ENCODE results near the gene COPS4. TPM values are rescaled to one million over a fixed set of nuclear protein-coding genes. Genes with fewer than 3 reads are reported as not detected.

The COPS4 gene
- total and polyA plus RNA-seq, 2 of the 8 experiments (the other 6 are each of a cell fraction or from before 2014, with no cell fraction given), result 14.9 to 28.3 TPM

GRCh38 chr4:83019794-83020494, 15.0 kb upstream of the COPS4 start (continued):
- no peak for TF ChIP-seq RFX5 (IDR thresholded peaks at IDR 0.05; ENCODE audit: borderline replicate concordance, low read depth, low read length)
